ENCODE measurements around the gene ALDH3B2.
"Not testable (repeated sequence)": the region's sequence is repeated elsewhere in the genome, so short reads cannot be mapped to it uniquely, and the experiment has no call there.

ALDH3B2 gene

GRCh38 chr11:67642173-67643120, 32.0 kb downstream of the ALDH3B2 start:
- no peak for DNase-seq

DNA sequence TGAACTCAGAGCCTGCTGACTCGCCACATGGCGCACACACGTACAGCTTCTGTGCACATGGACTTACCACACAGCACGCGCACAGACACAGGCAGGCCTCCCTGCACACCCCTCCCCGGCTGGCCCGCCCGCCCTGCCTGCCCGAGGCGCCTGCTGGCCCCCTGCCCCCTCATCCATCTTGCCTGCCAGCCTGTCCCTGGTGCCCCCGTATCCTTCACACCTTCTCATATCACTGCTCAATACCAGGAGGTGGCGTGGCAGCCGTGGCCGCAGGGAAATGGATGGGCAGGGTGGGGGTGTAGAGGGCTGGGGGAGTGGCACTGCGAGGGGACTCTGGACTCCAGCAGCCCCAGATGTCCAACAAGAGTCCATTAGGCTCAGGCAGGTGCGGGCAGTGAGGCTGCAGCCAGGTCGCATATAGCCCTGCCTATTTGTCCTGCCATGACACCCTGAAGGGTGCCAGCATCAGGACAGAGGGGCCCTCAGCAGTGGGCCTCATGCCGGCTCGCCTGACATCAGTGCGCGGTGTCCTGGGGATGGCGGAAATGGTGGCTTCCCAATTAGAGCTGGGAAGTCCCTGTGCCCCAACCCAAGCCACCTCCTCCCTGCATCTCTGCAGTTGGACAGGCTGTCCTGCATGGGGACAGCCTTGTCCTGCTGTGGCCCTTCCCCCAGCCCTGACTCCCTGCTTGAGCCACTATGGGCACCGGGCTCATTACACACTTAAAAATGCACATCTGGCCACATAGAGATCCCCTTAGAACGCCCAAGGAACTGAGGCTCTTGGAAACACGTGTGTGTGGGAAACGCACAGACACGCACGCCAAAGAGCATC, 32.9 kb downstream of the ALDH3B2 start:
- no peak for DNase-seq

- DNase-seq, result no peak
These were observed 33.6 kb downstream of the ALDH3B2 start for GRCh38 chr11:67640758-67641337.

- DNase-seq, result peak; percentile 51
These were observed 34.2 kb downstream of the ALDH3B2 start for GRCh38 chr11:67640021-67640757.

DNA sequence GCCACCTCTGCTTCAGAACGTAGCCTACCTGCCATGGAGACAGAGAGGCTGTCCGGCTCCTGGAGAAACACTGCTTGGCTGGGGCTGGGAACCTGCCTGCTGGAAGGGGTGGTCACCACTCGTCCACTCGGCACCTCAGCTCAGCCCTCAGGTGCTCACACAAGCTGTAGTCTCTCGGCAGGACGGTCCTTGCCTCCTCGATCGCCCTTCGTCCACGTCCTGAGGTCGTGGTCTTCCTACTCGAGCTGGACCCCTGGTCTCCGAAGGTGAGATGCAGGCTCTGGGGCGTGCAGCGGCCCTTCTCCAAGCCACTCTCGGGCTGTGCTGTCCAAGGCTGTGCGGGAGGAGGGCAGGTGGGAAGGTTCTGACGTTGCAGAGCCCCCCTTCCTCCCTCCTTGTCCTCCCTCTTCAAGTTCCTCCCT, 35.0 kb downstream of the ALDH3B2 start, which contains the start of gene TBX10:
Gene TBX10, minus strand, starts transcription at position 326 of the 422 bp plus-strand sequence. Its CDS starts 291 bp downstream, at position 35.
- DNase-seq, result no peak

DNA sequence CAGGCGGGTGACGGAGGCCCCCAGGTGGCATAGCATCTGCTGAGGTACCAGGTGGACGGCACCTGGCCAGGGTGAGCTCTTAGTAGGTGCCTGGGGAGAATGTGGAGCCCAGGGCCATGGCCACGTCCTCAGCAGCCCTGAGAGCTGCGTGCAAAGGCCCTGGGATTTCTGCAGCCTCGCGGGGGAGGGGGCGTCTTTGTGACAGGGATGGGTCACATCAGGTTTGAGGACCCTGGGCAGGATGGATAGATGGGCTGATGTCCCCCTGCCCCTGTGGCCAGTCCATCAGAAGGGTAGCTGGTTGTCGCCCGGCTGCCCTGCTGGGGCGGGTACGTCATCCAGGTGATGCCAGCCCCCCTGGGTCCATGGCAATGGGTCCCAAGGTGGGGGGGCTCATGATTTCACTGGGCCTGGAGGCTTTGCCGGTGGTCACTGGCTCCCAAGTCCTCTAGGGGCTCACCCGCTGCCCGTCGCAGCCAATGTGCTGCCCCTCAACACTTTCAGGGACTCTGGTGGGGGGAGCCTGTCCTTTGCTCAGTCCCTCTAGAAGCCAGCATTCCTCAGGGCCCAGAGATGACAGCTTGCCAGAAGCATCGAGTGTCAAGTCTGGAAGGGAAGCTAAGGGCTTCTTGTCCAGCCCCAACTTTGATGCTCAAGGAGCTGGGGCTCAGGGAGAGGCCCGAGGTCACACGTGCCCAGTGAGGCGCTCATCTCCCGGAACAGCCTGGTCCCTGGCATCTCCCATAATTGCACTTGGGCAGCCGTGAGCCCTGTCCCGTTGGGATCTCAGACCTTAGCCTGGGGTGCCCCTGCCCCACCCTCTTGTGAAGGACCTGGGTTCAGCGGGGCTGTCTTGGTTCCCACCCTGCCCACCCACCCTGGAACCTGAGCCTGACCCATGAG, 35.6 kb downstream of the ALDH3B2 start:
- DNase-seq, result no peak

DNA sequence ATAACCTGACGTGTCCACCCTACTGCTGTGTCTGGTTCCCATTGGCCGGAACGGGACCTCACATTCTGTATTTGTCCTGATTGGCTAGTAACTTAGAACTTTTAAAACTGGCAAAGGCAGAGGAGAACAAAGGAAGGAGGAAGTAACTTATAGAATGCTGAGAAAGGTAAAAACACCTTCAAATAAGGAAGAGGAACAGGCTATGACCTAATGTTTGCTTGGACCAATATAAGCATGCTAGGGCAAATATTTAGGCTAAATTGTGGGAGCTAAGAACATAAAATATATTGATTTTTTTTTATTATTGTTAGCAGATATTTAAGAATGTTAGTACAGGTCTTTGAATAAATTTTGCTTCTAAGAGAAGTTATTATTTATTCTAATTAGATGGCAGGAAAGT, 37.0 kb downstream of the ALDH3B2 start:
- DNase-seq, result not testable (repeated sequence)

- DNase-seq, result no peak
These were observed 37.5 kb downstream of the ALDH3B2 start for GRCh38 chr11:67636962-67637361.

DNA sequence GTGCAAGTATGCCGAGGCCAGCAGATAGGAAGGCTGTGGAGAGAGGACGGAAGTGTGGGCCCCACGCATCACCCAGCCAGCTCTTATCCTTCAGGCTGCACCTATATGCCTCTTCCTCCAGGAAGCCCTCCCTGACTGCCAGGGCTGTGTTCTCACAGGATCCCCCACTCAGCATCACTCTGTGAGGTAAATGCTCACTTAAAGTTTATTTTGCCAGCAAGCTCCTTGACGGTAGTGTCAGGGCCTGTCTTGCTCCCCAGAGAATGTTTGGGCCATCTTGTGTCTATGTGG, 39.2 kb downstream of the ALDH3B2 start:
- DNase-seq, result no peak

- DNase-seq, result no peak
These were observed 39.8 kb downstream of the ALDH3B2 start for GRCh38 chr11:67634366-67635230.

DNA sequence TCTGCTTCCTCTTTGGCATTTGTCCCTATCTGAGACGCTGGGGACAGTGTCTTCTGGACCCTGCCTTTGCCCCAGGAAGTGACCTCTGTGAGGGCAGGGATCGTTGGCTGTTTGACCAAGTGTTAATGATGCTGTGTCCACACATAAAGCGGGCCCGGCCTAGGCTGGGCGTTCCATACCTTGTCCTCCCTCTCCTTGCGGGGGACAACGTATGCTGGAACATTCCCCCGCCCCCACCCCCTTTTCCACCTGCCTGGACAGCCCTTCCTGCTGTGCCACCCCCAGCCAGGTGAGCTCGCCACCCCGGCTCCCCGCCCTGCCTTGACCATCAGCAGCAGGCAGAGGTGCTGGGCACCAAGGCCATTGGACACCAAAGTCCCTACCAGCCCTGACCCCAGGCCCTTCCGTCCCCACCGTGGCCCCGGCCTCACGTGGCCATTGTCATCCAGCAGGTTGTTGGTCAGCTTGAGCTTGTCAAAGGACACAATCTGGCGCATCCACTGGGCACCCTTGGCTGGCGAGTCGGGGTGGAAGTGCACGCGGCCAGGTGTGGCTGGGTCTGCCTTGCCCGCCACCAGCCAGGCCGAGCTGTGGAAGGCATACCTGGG, 40.6 kb downstream of the ALDH3B2 start:
- no peak for DNase-seq

GRCh38 chr11:67632982-67633755, 41.3 kb downstream of the ALDH3B2 start:
- DNase-seq, result no peak

GRCh38 chr11:67632175-67632981, 42.0 kb downstream of the ALDH3B2 start:
- DNase-seq, result no peak

DNA sequence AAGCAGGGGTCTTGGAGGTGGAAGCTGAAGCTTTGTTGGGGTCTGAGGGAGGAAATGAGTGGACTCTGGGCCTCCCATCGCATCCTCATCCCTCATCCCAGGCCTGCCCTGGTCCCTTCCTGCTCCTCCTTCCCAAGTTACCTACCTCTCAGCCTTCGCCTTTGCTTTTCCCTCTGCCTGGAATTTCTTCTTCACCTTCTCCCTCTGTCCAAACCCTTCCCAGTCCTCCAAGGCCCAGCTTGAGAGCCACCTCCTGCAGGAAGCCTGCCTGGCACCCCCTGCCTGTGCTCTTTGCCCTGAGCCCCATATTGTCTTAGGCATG, 42.6 kb downstream of the ALDH3B2 start:
- no peak for DNase-seq

- no peak for DNase-seq
These were observed 43.0 kb downstream of the ALDH3B2 start for GRCh38 chr11:67631411-67631810.

GRCh38 chr11:67630943-67631331, 43.5 kb downstream of the ALDH3B2 start:
- no peak for DNase-seq

DNA sequence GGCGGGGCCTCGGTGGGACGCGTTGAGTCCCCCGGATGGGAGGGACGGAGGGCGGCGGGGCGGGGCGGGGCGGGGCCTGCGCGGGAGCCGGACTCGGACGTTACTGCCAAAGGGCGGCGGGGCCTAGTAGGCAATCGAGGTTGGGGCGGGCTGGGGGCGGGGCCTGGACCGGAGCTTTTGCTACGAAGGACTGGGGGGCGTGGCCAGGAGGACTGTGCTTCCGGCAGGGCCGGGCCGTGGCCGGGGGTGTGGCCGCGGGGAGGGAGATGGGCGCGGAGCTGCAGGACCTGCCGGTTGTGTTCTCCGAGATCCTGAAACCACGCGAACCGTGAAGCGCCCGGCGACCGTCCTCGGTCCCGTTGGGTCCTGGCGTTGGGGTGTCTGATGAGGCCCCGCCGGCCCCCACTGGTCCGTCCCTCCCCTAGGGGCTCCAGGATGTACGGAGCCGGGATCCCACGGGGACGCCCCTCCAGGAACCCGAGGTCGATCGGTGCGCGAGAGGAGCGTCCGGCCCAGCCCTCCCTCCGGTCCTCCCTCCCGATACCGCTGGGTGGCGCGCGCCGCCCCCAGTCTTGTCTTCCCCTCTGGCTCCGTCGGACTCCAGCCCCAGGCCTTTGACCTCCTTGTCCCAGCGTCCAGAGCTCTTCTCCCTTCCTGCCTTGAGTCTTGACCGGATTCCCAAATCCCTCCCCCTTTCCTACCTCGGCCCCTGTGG, 44.0 kb downstream of the ALDH3B2 start:
- peak; percentile 97 for DNase-seq

Data from COR-L47 (cell line).